DOHH2 (cell line): ENCODE data around the gene GABPB2.
A peak's percentile ranks its signal among the peaks of the same experiment; 100 is the strongest.

ENCODE experiments used
- H3F3A ChIP-seq: fragments of 200-600 bp; sonication (generic), shearing (Covaris generic); 2 replicates; pipeline ENCODE4 v1.6.0; 2016; ENCODE audit warnings: antibody characterized with exemption, mild to moderate bottlenecking; ENCODE audit not compliant: control insufficient read depth, insufficient read depth
- H3K27ac ChIP-seq: fragments of 200-600 bp; sonication (generic); 2 replicates; pipeline ENCODE4 v1.5.1; 2014; ENCODE audit warnings: low read depth, mild to moderate bottlenecking, low read length, moderate library complexity
- H3K27me3 ChIP-seq: fragments of 200-600 bp; sonication (generic); 2 replicates; pipeline ENCODE4 v1.6.1; 2014; ENCODE audit warnings: mild to moderate bottlenecking, low read length, mixed read lengths; ENCODE audit not compliant: control insufficient read depth
- H3K36me3 ChIP-seq: fragments of 200-600 bp; sonication (generic); 2 replicates; pipeline ENCODE4 v1.6.1; 2014; ENCODE audit warnings: mild to moderate bottlenecking, low read length, moderate library complexity, mixed read lengths; ENCODE audit not compliant: control insufficient read depth
- H3K4me1 ChIP-seq: fragments of 200-600 bp; sonication (generic); 2 replicates; pipeline ENCODE4 v1.6.1; 2014; ENCODE audit warnings: mild to moderate bottlenecking, low read length, mixed read lengths; ENCODE audit not compliant: control insufficient read depth
- H3K4me2 ChIP-seq: fragments of 200-600 bp; sonication (generic); 2 replicates; pipeline ENCODE4 v1.6.0; 2014; ENCODE audit warnings: mild to moderate bottlenecking, low read length, moderate library complexity
- H3K4me3 ChIP-seq: fragments of 200-600 bp; sonication (generic); 2 replicates; pipeline ENCODE4 v1.5.1; 2014; ENCODE audit warnings: mild to moderate bottlenecking, low read length, mixed read lengths
- H3K79me2 ChIP-seq: fragments of 200-600 bp; sonication (generic); 2 replicates; pipeline ENCODE4 v1.6.1; 2014; ENCODE audit warnings: mild to moderate bottlenecking, low read length, mixed read lengths; ENCODE audit not compliant: control insufficient read depth
- H3K9me2 ChIP-seq: fragments of 200-600 bp; sonication (generic); replicated peaks from 2 replicates; pipeline ENCODE4 v1.6.1; 2014; ENCODE audit warnings: mild to moderate bottlenecking, low read length, mixed read lengths; ENCODE audit not compliant: control insufficient read depth
- H3K9me3 ChIP-seq: fragments of 200-600 bp; sonication (generic); 2 replicates; pipeline ENCODE4 v1.6.1; 2014; ENCODE audit warnings: antibody characterized with exemption, low read length, mixed read lengths; ENCODE audit not compliant: control insufficient read depth, insufficient read depth
- H4K20me1 ChIP-seq: fragments of 200-600 bp; sonication (generic); 2 replicates; pipeline ENCODE4 v1.6.0; 2014; ENCODE audit warnings: low read depth, mild to moderate bottlenecking, antibody characterized with exemption, low read length, moderate library complexity; ENCODE audit not compliant: control insufficient read depth, insufficient read depth
- EZH2phosphoT487 ChIP-seq: fragments of 200-600 bp; sonication (generic); IDR thresholded peaks from 2 replicates; pipeline ENCODE4 v1.6.1; 2017; ENCODE audit warnings: borderline replicate concordance, mild to moderate bottlenecking, antibody characterized with exemption, low read length, moderate library complexity, mixed read lengths
- TF ChIP-seq, protein P1 (sequence below): fragments of 200-600 bp; sonication (generic); IDR thresholded peaks from one replicate; pipeline ENCODE4 v1.5.1; 2014; ENCODE audit warnings: antibody characterized with exemption, mild to moderate bottlenecking, low read depth, low read length; ENCODE audit not compliant: poor library complexity, severe bottlenecking

GABPB2 gene

GRCh38 chr1:151060007-151060656 lies 10.4 kb upstream of the GABPB2 start, which contains the start of gene MLLT11:
Gene MLLT11, plus strand, starts transcription at chr1:151060397. Its CDS starts 6,828 bp downstream, at chr1:151067225.
- Histone ChIP-seq H3K27me3 (no peaks in the 10 kb centered on the region), H3K4me2 (peak within 1 kb of the TSS; percentile 88), H3K36me3 (peaks cover 38% of the 10 kb centered on the region), H3K27ac (peak within 1 kb of the TSS; percentile 57), H3K4me1 (peaks cover 43% of the 10 kb centered on the region), H4K20me1 (peaks cover 15% of the 10 kb centered on the region), H3F3A (no peaks in the 10 kb centered on the region), H3K4me3 (peak within 1 kb of the TSS; percentile 86), H3K79me2 (peaks cover 61% of the 10 kb centered on the region), H3K9me2 (no peaks in the 10 kb centered on the region), H3K9me3 (no peaks in the 10 kb centered on the region)
- no peak for TF ChIP-seq EZH2phosphoT487
- TF ChIP-seq, protein P1, sequence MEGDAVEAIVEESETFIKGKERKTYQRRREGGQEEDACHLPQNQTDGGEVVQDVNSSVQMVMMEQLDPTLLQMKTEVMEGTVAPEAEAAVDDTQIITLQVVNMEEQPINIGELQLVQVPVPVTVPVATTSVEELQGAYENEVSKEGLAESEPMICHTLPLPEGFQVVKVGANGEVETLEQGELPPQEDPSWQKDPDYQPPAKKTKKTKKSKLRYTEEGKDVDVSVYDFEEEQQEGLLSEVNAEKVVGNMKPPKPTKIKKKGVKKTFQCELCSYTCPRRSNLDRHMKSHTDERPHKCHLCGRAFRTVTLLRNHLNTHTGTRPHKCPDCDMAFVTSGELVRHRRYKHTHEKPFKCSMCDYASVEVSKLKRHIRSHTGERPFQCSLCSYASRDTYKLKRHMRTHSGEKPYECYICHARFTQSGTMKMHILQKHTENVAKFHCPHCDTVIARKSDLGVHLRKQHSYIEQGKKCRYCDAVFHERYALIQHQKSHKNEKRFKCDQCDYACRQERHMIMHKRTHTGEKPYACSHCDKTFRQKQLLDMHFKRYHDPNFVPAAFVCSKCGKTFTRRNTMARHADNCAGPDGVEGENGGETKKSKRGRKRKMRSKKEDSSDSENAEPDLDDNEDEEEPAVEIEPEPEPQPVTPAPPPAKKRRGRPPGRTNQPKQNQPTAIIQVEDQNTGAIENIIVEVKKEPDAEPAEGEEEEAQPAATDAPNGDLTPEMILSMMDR: peak; percentile 54

- Histone ChIP-seq H3K4me1 (peaks cover 43% of the 10 kb centered on the region), H4K20me1 (peaks cover 15% of the 10 kb centered on the region), H3K27ac (peak overlapping the region; percentile 57), H3K4me3 (peak overlapping the region; percentile 86), H3K4me2 (peak overlapping the region; percentile 88), H3K27me3 (no peaks in the 10 kb centered on the region), H3K9me2 (no peaks in the 10 kb centered on the region), H3K36me3 (peaks cover 31% of the 10 kb centered on the region), H3F3A (no peaks in the 10 kb centered on the region), H3K9me3 (no peaks in the 10 kb centered on the region), H3K79me2 (peaks cover 56% of the 10 kb centered on the region)
- no peak for TF ChIP-seq EZH2phosphoT487
- TF ChIP-seq, protein P1: no peak
Observed at GRCh38 chr1:151060657-151061421, 9.7 kb upstream of the GABPB2 start.

- Histone ChIP-seq H3K79me2 (peaks cover 48% of the 10 kb centered on the region), H3K36me3 (peaks cover 23% of the 10 kb centered on the region), H3F3A (no peaks in the 10 kb centered on the region), H3K9me2 (no peaks in the 10 kb centered on the region), H4K20me1 (peaks cover 12% of the 10 kb centered on the region; the same call in 1 of the 2 replicates), H3K4me2 (peak overlapping the region; percentile 88), H3K27ac (no peak overlapping the region), H3K4me3 (peak overlapping the region; percentile 86), H3K4me1 (peaks cover 35% of the 10 kb centered on the region), H3K27me3 (no peaks in the 10 kb centered on the region), H3K9me3 (no peaks in the 10 kb centered on the region)
- TF ChIP-seq, protein P1: no peak
- TF ChIP-seq EZH2phosphoT487: no peak
Observed at GRCh38 chr1:151061704-151062103, 8.9 kb upstream of the GABPB2 start.
